Kidney (tissue), 14 donors: ENCODE measurements around the gene NPAS3. TPM values are rescaled to one million over a fixed set of nuclear protein-coding genes. Genes with fewer than 3 reads are reported as not detected.

Experiments
- DNase-seq, 5 donors: peaks; one replicate each; pipeline ENCODE4 v3.0.0-alpha.2; 2013 to 2020
- FAIRE-seq: peaks from 2 replicates; lab custom pipeline; 2012; peaks lifted over from hg19 to GRCh38; lab: Jason Lieb, UNC
- H3K27ac ChIP-seq, 2 donors: one replicate each; pipeline ENCODE4 v1.7.0; 2013; ENCODE audit warnings: low read depth in 2 of 2, low read length in 2 of 2, inconsistent platforms in 1 of 2
- H3K27me3 ChIP-seq: one replicate; pipeline ENCODE4 v1.7.1; 2013; ENCODE audit warnings: low read length, inconsistent platforms; ENCODE audit not compliant: control insufficient read depth, insufficient read depth
- H3K36me3 ChIP-seq, 3 donors: one replicate each; pipeline versions ENCODE4 v1.7.0 to v1.7.1; 2013; ENCODE audit warnings: low read length in 3 of 3, control low read depth in 1 of 3, inconsistent platforms in 1 of 3; ENCODE audit not compliant: insufficient read depth in 3 of 3, control insufficient read depth in 2 of 3
- H3K4me1 ChIP-seq, 3 donors: one replicate each; pipeline versions ENCODE4 v1.7.0 to v1.7.1; 2013; ENCODE audit warnings: low read length in 3 of 3, inconsistent platforms in 1 of 3, low read depth in 1 of 3; ENCODE audit not compliant: control insufficient read depth in 2 of 3, insufficient read depth in 2 of 3
- H3K4me3 ChIP-seq, 3 donors: one replicate each; pipeline versions ENCODE4 v1.7.0 to v1.8.1; 2013; ENCODE audit warnings: low read length in 3 of 3, control low read depth in 1 of 3, inconsistent platforms in 1 of 3
- H3K9ac ChIP-seq, 3 donors: one replicate each; pipeline versions ENCODE4 v1.7.0 to v1.7.1; 2013; ENCODE audit warnings: low read length in 3 of 3, control low read depth in 1 of 3, inconsistent platforms in 1 of 3
- H3K9me3 ChIP-seq, 3 donors: one replicate each; pipeline versions ENCODE4 v1.7.0 to v1.7.1; 2013; ENCODE audit warnings: low read length in 3 of 3, control low read depth in 1 of 3, inconsistent platforms in 1 of 3; ENCODE audit not compliant: control insufficient read depth in 2 of 3, insufficient read depth in 1 of 3
- intact Hi-C: fragments of 100-400 bp; cut with DNase I; formaldehyde crosslinking; loops from one replicate; pipeline ENCODE4 v1.11.1; 2022
- polyA plus RNA-seq: library from polyadenylated mRNA; stranded (reverse); fragments of 350-450 nt; fragmentation: Illumina TruSeq; extraction: RNeasy Lipid Tissue Mini Kit (QIAGEN cat#74804); gene quantifications from one replicate; pipeline ENCODE4 v1.2.3, GENCODE V29; 2014; ENCODE audit warnings: low read depth, low replicate concordance; ENCODE audit not compliant: insufficient read depth
- total RNA-seq: library from RNA; stranded (reverse); fragmentation: NEBNext Ultra II Directional; extraction: Animal tissue kit (Norgen Biotek cat#: 25700); gene quantifications from one replicate; pipeline ENCODE4 v1.2.1, GENCODE V29; 2021
- TF ChIP-seq, protein P1 (sequence below): IDR thresholded peaks from 3 replicates; pipeline ENCODE4 v1.5.1; 2012; ENCODE audit warnings: mild to moderate bottlenecking, moderate library complexity, borderline replicate concordance; ENCODE audit not compliant: insufficient read depth; ENCODE audit errors: extremely low read depth
- donor health status: control.
- donor health status: control.
- donor health status: control.
- donor health status: control.
- donor health status: control.
- donor health status: DM: yes; HTN: yes; CAD: no.
- donor health status: Normal renal cell carcinoma (clear cell type).

The NPAS3 gene
- total and polyA plus RNA-seq, 2 donors from 2014 or later: 0.82 to 5.0 TPM

DNA sequence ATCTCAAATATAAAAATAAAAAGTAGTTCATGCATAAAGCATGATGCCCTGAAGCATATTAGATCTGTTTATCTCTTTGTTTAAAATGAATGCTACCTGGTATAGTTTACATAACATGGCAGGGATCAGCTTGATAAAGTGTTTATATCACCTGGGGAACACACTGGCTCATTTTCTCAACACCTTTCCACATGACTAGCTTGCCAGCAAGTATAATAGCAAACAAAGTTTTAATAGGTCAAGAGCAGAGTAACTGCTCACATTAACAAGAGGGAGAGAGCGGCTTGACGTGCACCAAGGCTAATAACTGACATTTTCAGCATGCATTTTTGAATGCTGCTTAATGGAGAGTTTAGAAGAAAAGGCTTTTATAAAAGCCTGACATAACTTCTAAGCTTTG, 765.8 kb downstream of the NPAS3 start:
- no peak for FAIRE-seq
- intact Hi-C loops: no loop called here
- H3K9me3 ChIP-seq: no peaks in the 10 kb centered on the region
- H3K9ac ChIP-seq: no peak overlapping the region
- no peaks in the 10 kb centered on the region for H3K27me3 ChIP-seq
- H3K4me1 ChIP-seq: no peaks in the 10 kb centered on the region
- no peak overlapping the region for H3K4me3 ChIP-seq
- peak in 2 of 5 donors; percentile 43 to 58 for DNase-seq
- no peaks in the 10 kb centered on the region for H3K36me3 ChIP-seq
- TF ChIP-seq, protein P1, sequence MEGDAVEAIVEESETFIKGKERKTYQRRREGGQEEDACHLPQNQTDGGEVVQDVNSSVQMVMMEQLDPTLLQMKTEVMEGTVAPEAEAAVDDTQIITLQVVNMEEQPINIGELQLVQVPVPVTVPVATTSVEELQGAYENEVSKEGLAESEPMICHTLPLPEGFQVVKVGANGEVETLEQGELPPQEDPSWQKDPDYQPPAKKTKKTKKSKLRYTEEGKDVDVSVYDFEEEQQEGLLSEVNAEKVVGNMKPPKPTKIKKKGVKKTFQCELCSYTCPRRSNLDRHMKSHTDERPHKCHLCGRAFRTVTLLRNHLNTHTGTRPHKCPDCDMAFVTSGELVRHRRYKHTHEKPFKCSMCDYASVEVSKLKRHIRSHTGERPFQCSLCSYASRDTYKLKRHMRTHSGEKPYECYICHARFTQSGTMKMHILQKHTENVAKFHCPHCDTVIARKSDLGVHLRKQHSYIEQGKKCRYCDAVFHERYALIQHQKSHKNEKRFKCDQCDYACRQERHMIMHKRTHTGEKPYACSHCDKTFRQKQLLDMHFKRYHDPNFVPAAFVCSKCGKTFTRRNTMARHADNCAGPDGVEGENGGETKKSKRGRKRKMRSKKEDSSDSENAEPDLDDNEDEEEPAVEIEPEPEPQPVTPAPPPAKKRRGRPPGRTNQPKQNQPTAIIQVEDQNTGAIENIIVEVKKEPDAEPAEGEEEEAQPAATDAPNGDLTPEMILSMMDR: no peak
- H3K27ac ChIP-seq: no peak overlapping the region

DNA sequence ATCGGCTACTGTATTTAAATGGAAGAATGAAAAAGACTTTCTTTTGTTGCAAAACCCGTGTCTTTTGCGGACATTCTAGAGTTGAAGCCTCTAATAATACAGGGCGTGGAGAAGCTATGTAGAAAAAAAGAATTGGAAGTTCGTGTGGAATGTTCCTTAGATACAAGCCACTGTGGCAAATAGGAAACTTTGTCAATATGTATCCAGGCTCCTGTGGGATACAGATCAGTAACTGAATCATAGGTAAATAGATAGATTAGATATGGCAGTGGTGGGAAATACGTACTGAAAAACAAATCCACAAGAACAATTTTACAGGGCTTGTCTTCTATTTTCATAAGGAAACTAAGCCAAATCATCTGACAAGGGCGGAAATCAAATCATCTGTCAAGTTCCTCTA, 766.8 kb downstream of the NPAS3 start:
- no peak for FAIRE-seq
- intact Hi-C loops: no loop called here
- H3K27me3 ChIP-seq: no peaks in the 10 kb centered on the region
- H3K4me3 ChIP-seq: no peak overlapping the region
- H3K9ac ChIP-seq: no peak overlapping the region
- no peak overlapping the region for H3K27ac ChIP-seq
- H3K9me3 ChIP-seq: no peaks in the 10 kb centered on the region
- TF ChIP-seq, protein P1: no peak
- H3K36me3 ChIP-seq: no peaks in the 10 kb centered on the region
- DNase-seq: no peak
- no peaks in the 10 kb centered on the region for H3K4me1 ChIP-seq

DNA sequence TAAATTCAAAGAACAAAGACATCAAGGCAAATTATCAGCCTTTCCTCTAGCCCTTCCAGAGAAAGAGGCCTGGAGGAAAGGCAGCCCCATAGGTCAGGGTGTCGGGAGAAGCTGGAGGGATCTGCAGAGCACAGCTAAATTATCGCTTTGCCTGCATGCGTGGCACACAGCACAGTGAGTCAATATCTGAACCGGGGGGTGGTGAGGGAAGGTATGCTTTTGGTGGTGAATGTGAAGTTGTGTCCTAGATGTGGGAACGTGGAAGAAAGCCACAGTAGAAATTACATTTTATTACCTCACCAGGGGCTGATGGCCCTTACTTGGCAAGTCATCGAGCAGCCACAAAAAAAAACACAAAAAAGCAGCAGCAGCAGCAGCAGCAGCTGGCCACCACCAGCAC, 769.0 kb downstream of the NPAS3 start:
- TF ChIP-seq, protein P1: no peak
- Histone ChIP-seq H3K9ac (no peak overlapping the region), H3K27ac (no peak overlapping the region), H3K27me3 (no peaks in the 10 kb centered on the region), H3K4me1 (no peaks in the 10 kb centered on the region), H3K9me3 (no peaks in the 10 kb centered on the region), H3K36me3 (no peaks in the 10 kb centered on the region), H3K4me3 (no peak overlapping the region)
- FAIRE-seq (no peak), DNase-seq (no peak)
- intact Hi-C loops: no loop called here

DNA sequence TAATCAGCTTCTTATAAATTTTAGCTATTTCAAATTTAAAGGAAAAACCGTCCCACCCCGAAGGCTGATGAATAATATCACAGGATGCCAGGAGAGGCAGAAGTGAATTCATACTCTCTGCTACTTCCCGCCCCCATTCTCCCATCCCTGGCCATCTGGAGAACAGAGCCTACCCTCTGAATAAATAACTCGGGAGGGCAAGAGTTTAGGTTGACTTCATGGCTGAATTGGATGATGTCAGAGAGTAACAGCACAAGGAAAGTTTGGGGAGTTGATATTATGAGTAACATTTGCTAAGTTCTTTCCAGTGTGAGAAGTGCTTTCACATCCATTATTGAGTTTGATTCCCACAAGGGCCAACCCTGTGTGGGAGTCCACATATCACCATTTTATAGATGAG, 770.6 kb downstream of the NPAS3 start:
- FAIRE-seq (no peak), DNase-seq (no peak)
- no peaks in the 10 kb centered on the region for H3K4me1 ChIP-seq
- intact Hi-C loops: no loop called here
- H3K36me3 ChIP-seq: no peaks in the 10 kb centered on the region
- H3K27ac ChIP-seq: no peak overlapping the region
- TF ChIP-seq, protein P1: no peak
- H3K27me3 ChIP-seq: no peaks in the 10 kb centered on the region
- H3K9ac ChIP-seq: no peak overlapping the region
- no peak overlapping the region for H3K4me3 ChIP-seq
- no peaks in the 10 kb centered on the region for H3K9me3 ChIP-seq
